ENCODE results near the gene PRUNE2.
"Not testable (repeated sequence)": the region's sequence is repeated elsewhere in the genome, so short reads cannot be mapped to it uniquely, and the experiment has no call there.

The PRUNE2 gene

GRCh38 chr9:76866689-76867088, 39.2 kb downstream of the PRUNE2 start:
- H3K4me3 ChIP-seq (ENCODE audit: low read depth, low read length), result no peak overlapping the region
- DNase-seq (ENCODE audit: low read depth, low spot score), result peak; percentile 85
- TF ChIP-seq CTCF (IDR thresholded peaks at IDR 0.05; ENCODE audit: low read depth, low read length), result no peak
- in situ Hi-C loops (cut with HindIII; ENCODE audit: low sequenced_read_pairs), result no loop called here

GRCh38 chr9:76863832-76864231, 42.1 kb downstream of the PRUNE2 start:
- TF ChIP-seq CTCF (IDR thresholded peaks at IDR 0.05; ENCODE audit: low read depth, low read length), result no peak
- in situ Hi-C loops (cut with HindIII; ENCODE audit: low sequenced_read_pairs), result no loop called here
- no peak overlapping the region for H3K4me3 ChIP-seq (ENCODE audit: low read depth, low read length)
- no peak for DNase-seq (ENCODE audit: low read depth, low spot score)

- H3K4me3 ChIP-seq (ENCODE audit: low read depth, low read length), result no peak overlapping the region
- in situ Hi-C loops (cut with HindIII; ENCODE audit: low sequenced_read_pairs), result no loop called here
- DNase-seq (ENCODE audit: low read depth, low spot score), result no peak
- TF ChIP-seq CTCF (IDR thresholded peaks at IDR 0.05; ENCODE audit: low read depth, low read length), result no peak
Observed at GRCh38 chr9:76859860-76860259, 46.1 kb downstream of the PRUNE2 start.

GRCh38 chr9:76858248-76858647, 47.7 kb downstream of the PRUNE2 start:
- in situ Hi-C loops (cut with HindIII; ENCODE audit: low sequenced_read_pairs); H3K4me3 ChIP-seq (ENCODE audit: low read depth, low read length); DNase-seq (ENCODE audit: low read depth, low spot score): not testable (repeated sequence)

GRCh38 chr9:76856016-76856415, 49.9 kb downstream of the PRUNE2 start:
- DNase-seq (ENCODE audit: low read depth, low spot score), result no peak
- in situ Hi-C loops (cut with HindIII; ENCODE audit: low sequenced_read_pairs), result no loop called here
- H3K4me3 ChIP-seq (ENCODE audit: low read depth, low read length), result no peak overlapping the region
- TF ChIP-seq CTCF (IDR thresholded peaks at IDR 0.05; ENCODE audit: low read depth, low read length), result no peak

GRCh38 chr9:76855015-76855414, 50.9 kb downstream of the PRUNE2 start:
- H3K4me3 ChIP-seq (ENCODE audit: low read depth, low read length), result no peak overlapping the region
- no peak for TF ChIP-seq CTCF (IDR thresholded peaks at IDR 0.05; ENCODE audit: low read depth, low read length)
- in situ Hi-C loops (cut with HindIII; ENCODE audit: low sequenced_read_pairs), result no loop called here
- DNase-seq (ENCODE audit: low read depth, low spot score), result no peak

- no peak for DNase-seq (ENCODE audit: low read depth, low spot score)
- no peak for TF ChIP-seq CTCF (IDR thresholded peaks at IDR 0.05; ENCODE audit: low read depth, low read length)
- H3K4me3 ChIP-seq (ENCODE audit: low read depth, low read length), result no peak overlapping the region
- in situ Hi-C loops (cut with HindIII; ENCODE audit: low sequenced_read_pairs), result no loop called here
Observed at GRCh38 chr9:76852026-76852425, 53.9 kb downstream of the PRUNE2 start.
